ENCODE data around the gene KCNJ13. TPM values are rescaled to one million over a fixed set of nuclear protein-coding genes. Genes with fewer than 3 reads are reported as not detected.

The KCNJ13 gene
- total and polyA plus RNA-seq, 4 donors: 0.08 to 0.79 TPM; not detected in 2

DNA sequence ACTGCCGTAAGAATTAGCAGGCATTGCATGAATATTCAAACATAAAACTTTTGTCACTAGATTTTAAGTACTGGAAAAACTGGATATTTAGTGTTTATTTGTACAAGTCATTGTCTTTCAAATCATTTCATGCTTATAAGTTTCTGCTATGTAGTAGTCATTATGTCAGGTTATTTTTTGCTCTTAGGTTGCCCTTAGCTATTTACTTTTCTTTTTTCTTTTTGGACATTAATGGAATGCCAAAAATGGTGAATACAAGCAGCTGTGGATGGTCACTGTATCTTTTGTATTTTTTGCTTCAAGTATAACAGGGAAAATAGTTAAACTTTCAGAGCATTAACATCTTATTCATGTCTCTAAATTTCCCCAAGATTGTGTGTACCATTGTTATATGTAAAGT is 18.6 kb upstream of the KCNJ13 start:
- 100% methylated on average over 1 of the region's 1 CpG for WGBS
- H3K27ac ChIP-seq (ENCODE audit: low read depth in 1 of 2, low read length in 2 of 2): no peak overlapping the region
- no peak for DNase-seq (ENCODE audit: low spot score)
- H3K27me3 ChIP-seq (ENCODE audit: control insufficient read depth in 4 of 4, insufficient read depth in 4 of 4, low read length in 3 of 4): no peaks in the 10 kb centered on the region
- no peak overlapping the region for H3K9ac ChIP-seq (ENCODE audit: low read depth in 1 of 2, low read length in 2 of 2)
- H3K36me3 ChIP-seq (ENCODE audit: control insufficient read depth in 4 of 4, insufficient read depth in 3 of 4, low read depth in 1 of 4, low read length in 3 of 4): peaks cover 1 to 60% (median 41%) of the 10 kb centered on the region in 4 donors
- H3K9me3 ChIP-seq (ENCODE audit: control insufficient read depth in 4 of 4, low read length in 3 of 4): no peaks in the 10 kb centered on the region
- peaks cover 0 to 1% (median 0%) of the 10 kb centered on the region in 4 donors for H3K4me1 ChIP-seq (ENCODE audit: control insufficient read depth in 4 of 4, insufficient read depth in 4 of 4, low read length in 3 of 4)
- H3K4me3 ChIP-seq (ENCODE audit: low read depth in 1 of 3, low read length in 3 of 3): no peak overlapping the region
- TF ChIP-seq RXRA (IDR thresholded peaks at IDR 0.05): no peak
- TF ChIP-seq NR2F2 (IDR thresholded peaks at IDR 0.05): no peak
- no peak for TF ChIP-seq ATF3 (IDR thresholded peaks at IDR 0.05)
- TF ChIP-seq FOXA1 (IDR thresholded peaks at IDR 0.05): no peak
- no peak for TF ChIP-seq CTCF (IDR thresholded peaks at IDR 0.05; ENCODE audit: low read depth, low read length, missing input control)
- no peak for TF ChIP-seq TAF1 (conservative IDR thresholded peaks at IDR 0.05)
- no peak for TF ChIP-seq YY1 (IDR thresholded peaks at IDR 0.05)
- no peak for TF ChIP-seq FOXA2 (IDR thresholded peaks at IDR 0.05)
- no peak for TF ChIP-seq GABPA (IDR thresholded peaks at IDR 0.05 in 1 of 2, conservative IDR thresholded peaks at IDR 0.05 in 1 of 2)
- no peak for TF ChIP-seq EGR1 (IDR thresholded peaks at IDR 0.05; ENCODE audit: low read depth in 2 of 2)
- TF ChIP-seq SP1 (IDR thresholded peaks at IDR 0.05): no peak
- TF ChIP-seq HNF4A (conservative IDR thresholded peaks at IDR 0.05): no peak
- TF ChIP-seq, protein P1, sequence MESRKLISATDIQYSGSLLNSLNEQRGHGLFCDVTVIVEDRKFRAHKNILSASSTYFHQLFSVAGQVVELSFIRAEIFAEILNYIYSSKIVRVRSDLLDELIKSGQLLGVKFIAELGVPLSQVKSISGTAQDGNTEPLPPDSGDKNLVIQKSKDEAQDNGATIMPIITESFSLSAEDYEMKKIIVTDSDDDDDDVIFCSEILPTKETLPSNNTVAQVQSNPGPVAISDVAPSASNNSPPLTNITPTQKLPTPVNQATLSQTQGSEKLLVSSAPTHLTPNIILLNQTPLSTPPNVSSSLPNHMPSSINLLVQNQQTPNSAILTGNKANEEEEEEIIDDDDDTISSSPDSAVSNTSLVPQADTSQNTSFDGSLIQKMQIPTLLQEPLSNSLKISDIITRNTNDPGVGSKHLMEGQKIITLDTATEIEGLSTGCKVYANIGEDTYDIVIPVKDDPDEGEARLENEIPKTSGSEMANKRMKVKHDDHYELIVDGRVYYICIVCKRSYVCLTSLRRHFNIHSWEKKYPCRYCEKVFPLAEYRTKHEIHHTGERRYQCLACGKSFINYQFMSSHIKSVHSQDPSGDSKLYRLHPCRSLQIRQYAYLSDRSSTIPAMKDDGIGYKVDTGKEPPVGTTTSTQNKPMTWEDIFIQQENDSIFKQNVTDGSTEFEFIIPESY (IDR thresholded peaks at IDR 0.05): no peak
- no peak for TF ChIP-seq HNF4G (IDR thresholded peaks at IDR 0.05)
- TF ChIP-seq, protein P2, sequence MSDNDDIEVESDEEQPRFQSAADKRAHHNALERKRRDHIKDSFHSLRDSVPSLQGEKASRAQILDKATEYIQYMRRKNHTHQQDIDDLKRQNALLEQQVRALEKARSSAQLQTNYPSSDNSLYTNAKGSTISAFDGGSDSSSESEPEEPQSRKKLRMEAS (IDR thresholded peaks at IDR 0.05): no peak
- no peak for TF ChIP-seq JUND (IDR thresholded peaks at IDR 0.05)
- TF ChIP-seq RAD21 (IDR thresholded peaks at IDR 0.05): no peak
- TF ChIP-seq, protein P3, sequence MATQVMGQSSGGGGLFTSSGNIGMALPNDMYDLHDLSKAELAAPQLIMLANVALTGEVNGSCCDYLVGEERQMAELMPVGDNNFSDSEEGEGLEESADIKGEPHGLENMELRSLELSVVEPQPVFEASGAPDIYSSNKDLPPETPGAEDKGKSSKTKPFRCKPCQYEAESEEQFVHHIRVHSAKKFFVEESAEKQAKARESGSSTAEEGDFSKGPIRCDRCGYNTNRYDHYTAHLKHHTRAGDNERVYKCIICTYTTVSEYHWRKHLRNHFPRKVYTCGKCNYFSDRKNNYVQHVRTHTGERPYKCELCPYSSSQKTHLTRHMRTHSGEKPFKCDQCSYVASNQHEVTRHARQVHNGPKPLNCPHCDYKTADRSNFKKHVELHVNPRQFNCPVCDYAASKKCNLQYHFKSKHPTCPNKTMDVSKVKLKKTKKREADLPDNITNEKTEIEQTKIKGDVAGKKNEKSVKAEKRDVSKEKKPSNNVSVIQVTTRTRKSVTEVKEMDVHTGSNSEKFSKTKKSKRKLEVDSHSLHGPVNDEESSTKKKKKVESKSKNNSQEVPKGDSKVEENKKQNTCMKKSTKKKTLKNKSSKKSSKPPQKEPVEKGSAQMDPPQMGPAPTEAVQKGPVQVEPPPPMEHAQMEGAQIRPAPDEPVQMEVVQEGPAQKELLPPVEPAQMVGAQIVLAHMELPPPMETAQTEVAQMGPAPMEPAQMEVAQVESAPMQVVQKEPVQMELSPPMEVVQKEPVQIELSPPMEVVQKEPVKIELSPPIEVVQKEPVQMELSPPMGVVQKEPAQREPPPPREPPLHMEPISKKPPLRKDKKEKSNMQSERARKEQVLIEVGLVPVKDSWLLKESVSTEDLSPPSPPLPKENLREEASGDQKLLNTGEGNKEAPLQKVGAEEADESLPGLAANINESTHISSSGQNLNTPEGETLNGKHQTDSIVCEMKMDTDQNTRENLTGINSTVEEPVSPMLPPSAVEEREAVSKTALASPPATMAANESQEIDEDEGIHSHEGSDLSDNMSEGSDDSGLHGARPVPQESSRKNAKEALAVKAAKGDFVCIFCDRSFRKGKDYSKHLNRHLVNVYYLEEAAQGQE (IDR thresholded peaks at IDR 0.05): no peak
